ENCODE data around the gene SLC39A3. TPM values are rescaled to one million over a fixed set of nuclear protein-coding genes. Genes with fewer than 3 reads are reported as not detected.

SLC39A3 gene
- total and polyA plus RNA-seq, 2 of the 8 experiments (the other 6 are each of a cell fraction or from before 2014, with no cell fraction given) = 33.0 to 52.9 TPM

GRCh38 chr19:2780284-2780683 lies 40.5 kb upstream of the SLC39A3 start (continued):
- TF ChIP-seq RBBP5 (IDR thresholded peaks at IDR 0.05; ENCODE audit: borderline replicate concordance, low read depth, low read length) = no peak

Measured in H1 (cell line).